Spleen (tissue), 7 donors: ENCODE measurements around the gene STAT6.

Source experiments
- CTCF ChIP-seq, 11 experiments: fragments of 200-600 bp in 7 of 11; fragments of 450-650 bp in 4 of 11; sonication (generic) in 4 of 11; IDR thresholded peaks in 8 of 11; conservative IDR thresholded peaks in 3 of 11; 1 replicate in 7 of 11; 2 replicates in 4 of 11; pipeline versions ENCODE4 v1.4.0 to v1.8.0; 2016 to 2021; ENCODE audit warnings: antibody characterized with exemption in 11 of 11, inconsistent platforms in 4 of 11, mild to moderate bottlenecking in 1 of 11
- POLR2A ChIP-seq, 3 donors: fragments of 450-650 bp; IDR thresholded peaks; one replicate each; pipeline ENCODE4 v1.5.1; 2017; ENCODE audit warnings: antibody characterized with exemption in 3 of 3, mild to moderate bottlenecking in 1 of 3
- donor health status: DM: no; HTN: no; CAD: no; lungs with moderate emphysema.
- donor health status: DM: no; HTN: no; CAD: no.
- donor health status: DM: no; HTN: no; CAD: no.

DNA sequence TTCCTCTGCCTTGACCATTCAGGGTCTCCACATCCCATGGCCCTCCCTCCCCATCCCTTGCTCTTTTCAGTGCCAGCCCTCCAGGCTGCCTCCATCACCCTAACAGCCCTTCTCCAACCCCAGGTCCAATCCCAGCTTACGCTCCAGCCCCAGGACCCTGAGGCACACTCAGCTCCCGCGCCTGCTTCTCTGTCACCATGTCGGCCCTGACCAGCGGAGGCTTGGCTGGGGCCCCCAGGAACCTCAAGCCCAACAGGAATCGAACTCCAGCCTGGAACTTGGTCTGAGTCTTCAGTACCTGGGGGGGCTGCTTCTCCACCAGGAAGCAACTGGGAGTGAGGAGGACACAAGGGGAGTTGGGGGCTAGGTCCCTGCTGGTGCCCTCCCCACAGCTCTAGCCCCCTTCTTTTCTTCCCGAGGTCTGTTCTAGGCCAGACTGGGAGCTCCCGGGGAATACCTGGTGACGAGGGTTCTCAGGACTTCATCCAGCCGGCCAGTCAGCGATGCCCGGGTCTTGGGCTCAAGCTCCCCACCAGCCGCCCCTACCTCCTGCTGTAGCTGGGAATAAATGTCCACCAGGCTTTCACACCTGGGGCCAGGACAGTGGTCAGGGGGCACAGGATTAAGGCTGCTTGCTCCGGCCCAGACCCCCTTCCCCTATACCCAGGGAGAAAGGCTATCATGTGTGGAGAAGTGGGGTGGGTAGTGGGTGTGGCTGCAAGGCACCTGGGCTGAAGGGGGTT, 6.0 kb downstream of the STAT6 start:
- TF ChIP-seq POLR2A (IDR thresholded peaks at IDR 0.05) (no peak), CTCF (IDR thresholded peaks at IDR 0.05 in 8 of 11, conservative IDR thresholded peaks at IDR 0.05 in 3 of 11) (no peak)
